Central memory CD4-positive, alpha-beta T cell (primary cell): ENCODE results near the gene PNPLA2.
A peak's percentile ranks its signal among the peaks of the same experiment; 100 is the strongest.

Experiments used
- DNase-seq: peaks from one replicate; pipeline ENCODE4 v3.0.0; 2022

Gene PNPLA2

DNA sequence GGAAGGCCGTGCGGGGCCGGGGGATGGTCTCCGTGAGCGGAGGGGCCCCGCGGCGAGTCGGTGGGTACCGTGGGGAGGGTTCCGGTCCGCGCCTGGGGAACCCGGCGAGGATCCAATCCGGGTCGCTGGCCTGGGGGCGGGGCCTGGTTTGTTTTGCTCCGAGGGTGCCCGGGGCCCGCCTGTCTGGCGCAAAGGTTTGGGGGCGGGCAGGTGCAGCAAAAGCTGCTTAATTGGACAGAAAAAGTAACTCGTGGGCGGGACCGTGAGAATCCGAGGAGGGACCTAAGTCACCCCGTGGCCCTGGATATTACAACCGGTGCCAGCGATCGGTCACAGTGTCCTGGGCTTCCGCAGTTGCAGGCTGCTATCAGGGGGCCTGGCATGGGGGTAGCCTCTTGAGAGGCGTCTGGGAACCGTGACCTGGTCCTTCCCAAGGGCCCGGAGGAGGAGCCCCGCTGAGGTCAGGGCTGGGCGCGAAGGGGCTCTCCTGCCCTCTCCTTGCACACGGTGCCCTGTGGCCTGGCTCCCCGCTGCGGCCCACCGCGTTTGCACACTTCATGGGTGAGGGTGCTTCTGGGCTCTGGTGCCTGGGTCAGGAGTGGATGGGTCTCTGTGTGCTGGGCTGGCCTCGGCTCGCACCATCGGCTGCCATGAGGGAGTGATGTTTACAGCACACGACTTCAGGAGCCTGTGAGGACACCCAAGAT, 1.4 kb downstream of the PNPLA2 start:
- DNase-seq, result peak; percentile 94

DNA sequence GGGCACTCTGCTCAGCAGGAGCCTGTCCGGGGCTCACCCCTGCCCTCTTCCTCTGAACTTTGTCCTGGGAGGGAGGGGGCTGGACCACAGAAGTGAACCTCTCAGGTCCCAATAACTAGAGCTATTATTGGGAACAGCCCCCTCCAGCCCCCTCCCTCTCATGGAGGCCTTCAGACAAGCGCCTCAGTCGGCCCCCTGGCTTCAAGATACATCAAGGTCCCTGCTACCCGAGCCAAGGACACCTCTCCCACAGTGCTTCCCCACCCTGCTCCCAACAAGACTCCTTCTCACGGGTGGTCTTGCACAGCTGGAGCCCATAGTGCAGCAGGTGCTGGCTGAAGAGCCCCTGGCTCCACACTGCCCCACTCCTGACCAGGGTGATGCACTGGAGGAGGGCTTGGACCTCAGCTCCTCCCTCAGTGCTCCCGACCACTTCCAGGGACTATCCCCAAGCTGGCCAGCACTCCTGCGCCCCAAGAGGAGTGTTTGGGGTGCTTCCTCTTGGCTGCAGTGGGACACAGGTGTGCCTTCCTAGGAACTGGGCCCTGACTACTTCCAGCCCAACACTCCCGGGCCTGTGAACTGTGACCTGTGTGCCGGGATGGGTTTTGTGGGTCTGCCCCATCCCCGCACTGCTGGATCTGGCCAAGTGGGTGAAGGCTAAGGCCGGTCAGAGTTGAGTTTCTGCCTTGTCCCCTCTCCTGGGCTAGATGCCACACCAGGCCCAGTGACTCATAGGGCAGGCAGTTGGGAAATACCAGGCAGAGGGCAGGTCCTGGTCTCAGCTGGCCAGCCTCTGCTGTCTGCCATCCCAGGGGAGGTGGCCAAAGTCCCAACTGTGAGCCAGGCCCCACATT, 2.2 kb downstream of the PNPLA2 start:
- no peak for DNase-seq

- no peak for DNase-seq
Observed at GRCh38 chr11:821512-822371, 3.0 kb downstream of the PNPLA2 start.

DNA sequence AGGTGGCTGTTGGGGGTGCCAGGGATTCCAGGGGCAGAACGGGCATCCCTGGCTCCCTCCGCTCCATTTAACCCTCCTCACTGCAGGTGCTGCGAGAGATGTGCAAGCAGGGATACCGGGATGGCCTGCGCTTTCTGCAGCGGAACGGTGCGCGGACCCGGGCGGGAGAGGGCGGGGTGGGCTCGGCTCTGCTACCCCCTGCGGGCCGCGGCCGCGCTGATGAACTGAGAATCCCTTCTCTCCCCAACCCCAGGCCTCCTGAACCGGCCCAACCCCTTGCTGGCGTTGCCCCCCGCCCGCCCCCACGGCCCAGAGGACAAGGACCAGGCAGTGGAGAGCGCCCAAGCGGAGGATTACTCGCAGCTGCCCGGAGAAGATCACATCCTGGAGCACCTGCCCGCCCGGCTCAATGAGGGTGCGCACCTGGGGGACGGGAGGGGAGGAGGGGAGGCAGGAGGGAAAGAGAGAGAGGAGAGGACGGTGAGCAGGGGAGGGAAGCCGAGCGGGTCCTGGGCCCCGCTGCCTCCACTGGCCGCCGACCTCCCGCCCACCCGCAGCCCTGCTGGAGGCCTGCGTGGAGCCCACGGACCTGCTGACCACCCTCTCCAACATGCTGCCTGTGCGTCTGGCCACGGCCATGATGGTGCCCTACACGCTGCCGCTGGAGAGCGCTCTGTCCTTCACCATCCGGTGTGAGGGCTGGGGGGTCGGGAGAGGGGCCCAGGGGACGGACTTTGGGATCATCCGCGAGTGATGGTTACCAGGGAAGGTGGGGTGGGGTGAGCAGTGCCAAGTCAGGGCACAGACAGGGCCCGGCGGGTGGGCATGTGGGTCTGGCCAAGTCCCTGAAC, 5.0 kb downstream of the PNPLA2 start:
- no peak for DNase-seq

DNA sequence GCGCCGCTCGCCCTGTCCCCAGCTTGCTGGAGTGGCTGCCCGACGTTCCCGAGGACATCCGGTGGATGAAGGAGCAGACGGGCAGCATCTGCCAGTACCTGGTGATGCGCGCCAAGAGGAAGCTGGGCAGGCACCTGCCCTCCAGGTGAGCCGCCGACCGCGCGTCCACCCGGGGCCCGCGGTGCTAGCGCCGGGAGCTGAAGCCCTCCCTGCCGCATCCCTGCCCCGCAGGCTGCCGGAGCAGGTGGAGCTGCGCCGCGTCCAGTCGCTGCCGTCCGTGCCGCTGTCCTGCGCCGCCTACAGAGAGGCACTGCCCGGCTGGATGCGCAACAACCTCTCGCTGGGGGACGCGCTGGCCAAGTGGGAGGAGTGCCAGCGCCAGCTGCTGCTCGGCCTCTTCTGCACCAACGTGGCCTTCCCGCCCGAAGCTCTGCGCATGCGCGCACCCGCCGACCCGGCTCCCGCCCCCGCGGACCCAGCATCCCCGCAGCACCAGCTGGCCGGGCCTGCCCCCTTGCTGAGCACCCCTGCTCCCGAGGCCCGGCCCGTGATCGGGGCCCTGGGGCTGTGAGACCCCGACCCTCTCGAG, 5.7 kb downstream of the PNPLA2 start:
- no peak for DNase-seq

DNA sequence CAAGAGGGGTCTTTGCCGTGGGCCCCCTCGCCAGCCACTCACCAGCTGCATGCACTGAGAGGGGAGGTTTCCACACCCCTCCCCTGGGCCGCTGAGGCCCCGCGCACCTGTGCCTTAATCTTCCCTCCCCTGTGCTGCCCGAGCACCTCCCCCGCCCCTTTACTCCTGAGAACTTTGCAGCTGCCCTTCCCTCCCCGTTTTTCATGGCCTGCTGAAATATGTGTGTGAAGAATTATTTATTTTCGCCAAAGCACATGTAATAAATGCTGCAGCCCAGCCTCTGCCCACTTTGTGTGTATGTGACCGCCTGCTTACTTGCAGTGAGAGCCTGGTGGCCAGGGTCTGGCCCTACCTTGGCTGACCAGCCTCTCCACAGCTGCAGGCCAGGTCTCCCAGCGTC, 6.2 kb downstream of the PNPLA2 start:
- no peak for DNase-seq

- DNase-seq, result no peak
Observed at GRCh38 chr11:825366-826226, 6.9 kb downstream of the PNPLA2 start.

DNA sequence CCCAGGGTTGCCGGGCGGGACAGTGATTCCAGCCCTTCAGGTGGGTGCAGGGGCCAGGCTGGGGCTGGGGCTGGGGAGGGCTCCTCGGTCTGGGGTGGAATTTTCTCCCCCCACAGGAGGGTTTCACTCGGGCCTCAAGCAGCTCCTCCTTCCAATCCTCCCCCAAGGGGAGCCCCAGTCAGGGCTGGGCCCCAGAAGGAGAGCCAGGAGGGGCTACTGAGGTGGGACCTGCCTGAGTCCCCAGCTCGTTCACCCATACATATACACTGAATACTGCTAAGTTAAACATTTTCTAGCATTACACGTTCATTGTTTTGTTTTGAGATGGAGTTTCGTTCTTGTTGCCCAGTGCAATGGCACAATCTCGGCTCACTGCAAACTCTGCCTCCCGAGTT, 7.5 kb downstream of the PNPLA2 start:
- DNase-seq, result no peak

DNA sequence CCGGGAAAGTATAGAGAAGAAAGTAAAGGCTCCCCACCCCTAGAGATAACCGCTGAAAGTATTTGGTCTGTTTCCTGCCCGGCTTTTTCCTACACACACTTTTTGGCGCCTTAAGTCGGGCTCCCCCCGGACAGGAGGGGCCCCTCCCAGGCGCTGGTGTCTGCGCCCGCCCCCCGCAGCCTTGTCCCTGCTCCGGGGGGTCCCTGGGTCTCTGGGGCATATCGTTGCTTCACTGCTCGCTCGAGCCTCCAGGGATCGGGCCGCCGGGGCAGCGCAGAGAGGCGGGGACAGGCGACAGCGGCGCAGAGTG, 8.1 kb downstream of the PNPLA2 start:
- DNase-seq, result no peak

DNA sequence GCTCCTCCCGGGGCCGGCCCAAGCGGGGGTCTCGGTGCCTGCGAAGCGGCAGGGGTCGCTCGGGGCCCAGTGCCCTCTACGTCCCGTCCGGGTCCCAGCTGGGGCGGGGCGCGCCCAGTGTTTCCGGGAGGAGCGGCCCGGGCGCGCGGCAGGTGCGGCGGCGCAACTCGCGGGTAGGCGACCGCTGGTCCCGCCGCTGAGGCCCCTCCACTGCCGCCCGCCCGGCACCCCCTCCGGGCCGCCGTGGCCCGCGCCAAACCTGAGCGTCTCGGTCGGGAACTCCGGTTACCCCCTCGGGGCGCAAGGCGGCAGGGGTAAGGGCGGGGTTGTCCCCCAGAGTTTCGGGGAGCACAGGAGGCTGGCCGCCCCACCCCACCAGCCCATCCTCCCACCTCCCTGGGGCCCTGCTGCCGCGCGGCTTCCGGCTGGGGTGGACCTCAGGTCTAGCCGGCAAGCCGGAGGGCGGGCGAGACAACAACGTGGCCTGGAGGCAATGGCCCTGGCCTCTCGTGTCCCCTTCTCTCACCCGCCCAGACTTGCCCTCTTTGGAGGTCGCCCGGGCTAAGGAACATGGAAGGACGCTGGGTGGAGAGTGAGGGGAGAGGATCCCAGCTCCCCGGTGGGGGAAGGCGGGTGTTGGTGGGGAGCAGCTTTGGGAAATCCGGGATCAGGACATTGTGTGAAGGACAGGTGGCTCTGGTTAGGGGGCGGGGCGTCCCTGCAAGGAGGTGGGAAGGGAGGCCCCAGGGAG, 8.6 kb downstream of the PNPLA2 start:
- no peak for DNase-seq

DNA sequence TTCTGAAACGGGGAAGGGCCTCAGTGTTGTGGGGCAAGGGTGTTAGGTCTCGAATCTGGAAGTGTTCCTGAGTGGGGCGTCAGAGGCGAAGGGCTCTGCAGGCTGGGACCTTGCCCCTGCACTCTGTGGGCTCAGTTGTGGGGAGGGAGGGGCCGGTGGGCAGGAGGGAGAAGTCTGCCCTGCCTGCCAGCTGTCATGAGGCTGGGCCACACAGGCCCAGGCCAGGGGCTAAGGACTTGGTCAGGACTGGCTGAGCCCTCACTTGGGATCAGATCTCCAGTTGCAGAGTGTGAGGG, 9.1 kb downstream of the PNPLA2 start, which contains the start of gene CRACR2B:
Gene CRACR2B (plus strand): TSS at position 23 of the 296 bp plus-strand sequence. CDS start 689 bp downstream, outside the sequence.
- DNase-seq, result no peak

DNA sequence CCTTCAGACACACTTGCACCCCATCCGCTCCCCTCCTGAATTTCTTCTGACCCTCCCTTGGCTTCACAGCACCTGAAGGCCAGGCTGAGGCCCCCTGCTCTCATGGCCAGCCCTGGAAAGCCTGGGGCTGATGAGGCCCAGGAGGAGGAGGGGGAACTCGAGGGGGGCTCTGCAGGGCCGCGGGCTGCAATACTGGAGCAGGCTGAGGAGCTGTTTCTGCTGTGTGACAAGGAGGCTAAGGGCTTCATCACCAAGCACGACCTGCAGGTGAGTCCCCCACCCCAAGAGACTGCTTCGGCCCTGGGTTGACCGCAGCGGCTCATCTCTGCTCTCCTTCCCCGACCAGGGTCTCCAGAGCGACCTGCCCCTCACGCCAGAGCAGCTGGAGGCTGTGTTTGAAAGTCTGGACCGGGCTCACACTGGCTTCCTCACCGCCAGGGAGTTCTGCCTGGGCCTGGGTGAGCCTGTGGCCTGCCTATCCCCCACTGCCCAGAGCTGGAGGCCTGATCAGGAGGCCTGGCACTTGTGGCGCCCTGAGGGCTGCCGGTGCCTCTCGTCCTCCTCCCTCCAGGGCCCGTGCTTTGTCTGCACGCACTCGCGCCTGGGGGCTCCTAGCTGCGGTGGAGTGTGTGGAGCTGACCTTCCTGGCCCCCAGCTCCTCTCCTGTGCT, 9.9 kb downstream of the PNPLA2 start:
- DNase-seq, result no peak

- DNase-seq, result no peak
Observed at GRCh38 chr11:829176-829846, 10.6 kb downstream of the PNPLA2 start.

- no peak for DNase-seq
Observed at GRCh38 chr11:829847-830294, 11.2 kb downstream of the PNPLA2 start.

DNA sequence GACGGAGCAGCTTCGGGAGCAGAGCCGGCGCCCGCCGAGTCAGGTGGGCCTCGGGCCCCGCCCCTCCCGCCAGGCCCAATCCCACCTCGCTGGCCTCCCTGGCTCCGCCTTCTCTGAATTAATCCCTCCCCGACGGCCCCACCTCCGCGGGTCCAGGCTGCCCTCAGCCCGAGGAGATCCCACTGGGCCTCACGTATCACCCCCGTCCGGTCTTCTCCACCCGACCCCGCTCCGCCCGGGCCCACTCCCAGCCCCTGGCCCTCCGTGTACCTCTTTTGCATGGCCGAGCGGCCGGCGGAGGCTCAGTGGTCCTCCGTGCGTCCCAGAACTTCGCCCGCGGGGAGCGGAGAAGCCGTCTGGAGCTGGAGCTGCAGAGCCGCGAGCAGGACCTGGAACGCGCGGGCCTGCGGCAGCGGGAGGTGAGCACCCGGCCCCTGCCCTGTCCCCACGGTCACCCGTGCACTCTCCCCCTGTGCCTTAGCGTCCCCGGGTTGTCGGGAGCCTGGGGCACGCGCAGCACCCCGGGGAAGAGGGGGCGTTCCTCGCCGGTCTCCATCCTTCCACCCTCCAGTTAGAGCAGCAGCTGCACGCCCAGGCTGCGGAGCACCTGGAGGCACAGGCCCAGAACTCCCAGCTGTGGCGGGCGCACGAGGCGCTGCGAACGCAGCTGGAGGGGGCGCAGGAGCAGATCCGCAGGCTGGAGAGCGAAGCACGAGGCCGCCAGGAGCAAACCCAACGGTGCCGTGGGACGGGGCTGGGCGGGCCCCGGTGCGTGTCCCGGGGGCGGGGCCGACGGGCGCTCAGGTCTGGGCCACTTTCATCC, 11.8 kb downstream of the PNPLA2 start:
- DNase-seq, result peak; percentile 38

- DNase-seq, result no peak
Observed at GRCh38 chr11:831118-831864, 12.6 kb downstream of the PNPLA2 start.

DNA sequence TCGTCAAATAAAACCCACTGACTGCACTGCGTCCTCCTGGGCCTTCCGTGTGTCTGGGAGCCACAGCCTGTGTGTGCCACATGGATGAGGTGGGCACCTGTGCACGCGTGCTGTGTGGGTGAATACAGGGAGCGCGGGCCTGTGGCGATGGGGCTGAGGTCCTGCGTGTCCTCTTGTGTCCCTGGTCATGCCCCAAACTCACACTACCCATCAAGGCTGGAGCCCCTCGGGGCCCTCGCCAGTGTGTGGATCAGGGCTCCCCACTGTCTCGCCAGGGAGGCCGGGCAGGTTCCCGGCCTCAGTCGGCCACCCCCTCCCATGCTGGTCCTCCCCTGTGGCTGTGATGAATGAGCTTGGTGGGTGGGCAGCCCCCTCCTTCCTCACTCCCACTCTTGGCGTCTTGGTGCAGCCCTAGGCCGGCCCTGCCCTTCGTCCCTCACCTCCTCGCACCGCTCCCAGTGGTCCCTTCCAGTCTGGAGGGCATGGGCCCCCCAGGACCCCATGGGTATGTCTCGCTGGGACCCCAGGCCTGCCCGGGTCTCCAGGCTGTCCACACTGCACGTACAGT, 13.3 kb downstream of the PNPLA2 start:
- DNase-seq, result no peak
